GM23248 (cell line): ENCODE data around the gene DNAJC7. TPM values are rescaled to one million over a fixed set of nuclear protein-coding genes. Genes with fewer than 3 reads are reported as not detected.

Source experiments
- DNase-seq: peaks from one replicate; pipeline ENCODE4 v3.0.0-alpha.2; 2015
- H2AFZ ChIP-seq: fragments of 200-600 bp; sonication (generic); 2 replicates; pipeline ENCODE4 v1.6.1; 2016; ENCODE audit warnings: antibody characterized with exemption
- H3F3A ChIP-seq: fragments of 200-600 bp; sonication (generic); 2 replicates; pipeline ENCODE4 v1.6.1; 2016; ENCODE audit warnings: mild to moderate bottlenecking, antibody characterized with exemption, mixed run types; ENCODE audit not compliant: insufficient read depth
- H3K27ac ChIP-seq: fragments of 200-600 bp; sonication (generic); 2 replicates; pipeline ENCODE4 v1.5.1; 2016; ENCODE audit warnings: mild to moderate bottlenecking
- H3K27me3 ChIP-seq: fragments of 200-600 bp; sonication (generic); replicated peaks from 2 replicates; pipeline ENCODE4 v1.6.1; 2016; ENCODE audit warnings: mild to moderate bottlenecking; ENCODE audit not compliant: insufficient read depth
- H3K36me3 ChIP-seq: fragments of 200-600 bp; sonication (generic); 2 replicates; pipeline ENCODE4 v1.6.1; 2016; ENCODE audit warnings: low read depth, mild to moderate bottlenecking
- H3K4me1 ChIP-seq: fragments of 200-600 bp; sonication (generic); 2 replicates; pipeline ENCODE4 v1.6.1; 2016; ENCODE audit warnings: mild to moderate bottlenecking; ENCODE audit not compliant: insufficient read depth
- H3K4me2 ChIP-seq: fragments of 200-600 bp; sonication (generic); one replicate; pipeline ENCODE4 v1.6.1; 2016; ENCODE audit warnings: mild to moderate bottlenecking; ENCODE audit not compliant: unreplicated experiment
- H3K4me3 ChIP-seq: fragments of 200-600 bp; sonication (generic); 2 replicates; pipeline ENCODE4 v1.5.1; 2016; ENCODE audit warnings: mild to moderate bottlenecking
- H3K79me2 ChIP-seq: fragments of 200-600 bp; sonication (generic); 2 replicates; pipeline ENCODE4 v1.6.1; 2016; ENCODE audit warnings: mild to moderate bottlenecking; ENCODE audit not compliant: insufficient read depth
- H3K9ac ChIP-seq: fragments of 200-600 bp; sonication (generic); 2 replicates; pipeline ENCODE4 v1.6.1; 2016; ENCODE audit warnings: mild to moderate bottlenecking
- H3K9me2 ChIP-seq: fragments of 200-600 bp; sonication (generic); 2 replicates; pipeline ENCODE4 v1.6.1; 2016; ENCODE audit warnings: mixed run types, mild to moderate bottlenecking, moderate library complexity; ENCODE audit not compliant: insufficient read depth
- H3K9me3 ChIP-seq: fragments of 200-600 bp; sonication (generic); one replicate; pipeline ENCODE4 v1.6.1; 2017; ENCODE audit warnings: low read depth
- H4K20me1 ChIP-seq: fragments of 200-600 bp; sonication (generic); 2 replicates; pipeline ENCODE4 v1.6.0; 2016; ENCODE audit not compliant: insufficient read depth
- EZH2 ChIP-seq: fragments of 200-600 bp; sonication (generic); IDR thresholded peaks from 2 replicates; pipeline ENCODE4 v1.6.1; 2018; ENCODE audit warnings: antibody characterized with exemption, mild to moderate bottlenecking; ENCODE audit not compliant: insufficient read depth, poor library complexity, severe bottlenecking
- EZH2phosphoT487 ChIP-seq: fragments of 200-600 bp; sonication (generic); IDR thresholded peaks from 2 replicates; pipeline ENCODE4 v1.6.1; 2018; ENCODE audit warnings: antibody characterized with exemption, moderate library complexity, mild to moderate bottlenecking, low read depth; ENCODE audit not compliant: insufficient read depth
- WGBS, 2 experiments: methylation state at CpG; one replicate each; pipeline ENCODE4 v1.1.6; 2015 to 2017; ENCODE audit warnings: low lambda C conversion rate in 2 of 2, low coverage in 1 of 2; ENCODE audit errors: missing lambda C conversion rate in 2 of 2; 5-methylcytosine and 5-hydroxymethylcytosine counted together
- in situ Hi-C: fragments of 300-500 bp; cut with MboI; formaldehyde crosslinking; loops from 2 replicates; pipeline ENCODE4 v1.15.0; 2020
- polyA plus RNA-seq: library from polyadenylated mRNA; unstranded; fragments of >200 nt; fragmentation: Nextera tagmentation; extraction: Ambion mirVana; gene quantifications from 2 replicates; pipeline ENCODE4 v1.2.1, GENCODE V29; 2016
- total RNA-seq: library from RNA; depleted of rRNA; stranded (reverse); fragments of >200 nt; shearing (Covaris generic); gene quantifications from 2 replicates; pipeline ENCODE4 v1.2.3, GENCODE V29; 2014

Gene DNAJC7
- total and polyA plus RNA-seq, 2 experiments from 2014 or later: 61.6 to 73.5 TPM

- 91 to 94% methylated on average over 8 of the region's 8 CpGs for WGBS, 2 experiments
- Histone ChIP-seq H3K9ac (no peak overlapping the region), H2AFZ (no peak overlapping the region), H3K4me1 (no peaks in the 10 kb centered on the region), H3K36me3 (peaks cover 86% of the 10 kb centered on the region), H3K27me3 (no peaks in the 10 kb centered on the region), H3K4me3 (no peak overlapping the region), H3K79me2 (peaks cover 66% of the 10 kb centered on the region), H3F3A (peaks cover 16% of the 10 kb centered on the region), H4K20me1 (no peaks in the 10 kb centered on the region), H3K9me3 (no peaks in the 10 kb centered on the region), H3K4me2 (no peak overlapping the region), H3K27ac (no peak overlapping the region), H3K9me2 (no peaks in the 10 kb centered on the region)
- no peak for DNase-seq
- no peak for TF ChIP-seq EZH2phosphoT487
- no peak for TF ChIP-seq EZH2
- in situ Hi-C loops: no loop called here
Measured at GRCh38 chr17:41985919-41986318, 31.3 kb downstream of the DNAJC7 start.

DNA sequence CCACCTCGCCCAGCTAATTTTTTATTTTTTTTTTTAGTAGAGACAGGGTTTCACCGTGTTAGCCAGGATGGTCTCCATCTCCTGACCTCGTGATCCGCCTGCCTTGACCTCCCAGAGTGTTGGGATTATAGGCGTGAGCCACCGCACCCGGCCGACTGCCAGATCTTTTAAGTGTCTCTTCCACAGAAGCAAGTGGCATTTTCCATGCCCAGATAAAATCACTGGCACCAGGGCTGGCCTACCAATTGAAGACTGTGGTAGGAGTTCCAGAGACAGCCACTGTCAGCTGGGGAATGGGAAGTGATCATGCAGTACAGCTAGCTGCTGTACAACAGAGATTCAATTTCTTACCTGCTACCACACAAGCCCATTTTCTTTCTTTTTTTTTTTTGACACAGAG is 32.8 kb downstream of the DNAJC7 start:
- H3F3A ChIP-seq: peaks cover 19% of the 10 kb centered on the region
- peaks cover 60% of the 10 kb centered on the region for H3K79me2 ChIP-seq
- no peaks in the 10 kb centered on the region for H3K4me1 ChIP-seq
- H3K4me2 ChIP-seq: no peak overlapping the region
- H2AFZ ChIP-seq: no peak overlapping the region
- in situ Hi-C loops: no loop called here
- no peaks in the 10 kb centered on the region for H4K20me1 ChIP-seq
- no peak overlapping the region for H3K4me3 ChIP-seq
- H3K9me3 ChIP-seq: no peaks in the 10 kb centered on the region
- no peak for TF ChIP-seq EZH2phosphoT487
- no peak for TF ChIP-seq EZH2
- no peaks in the 10 kb centered on the region for H3K27me3 ChIP-seq
- 97 to 99% methylated on average over 8 of the region's 8 CpGs for WGBS, 2 experiments
- peaks cover 81% of the 10 kb centered on the region for H3K36me3 ChIP-seq
- no peak overlapping the region for H3K27ac ChIP-seq
- no peak overlapping the region for H3K9ac ChIP-seq
- DNase-seq: no peak
- H3K9me2 ChIP-seq: no peaks in the 10 kb centered on the region

GRCh38 chr17:41982026-41982760 is 35.0 kb downstream of the DNAJC7 start:
- H3K9me2 ChIP-seq: no peaks in the 10 kb centered on the region
- no peak for TF ChIP-seq EZH2phosphoT487
- TF ChIP-seq EZH2: no peak
- H3K79me2 ChIP-seq: peaks cover 61% of the 10 kb centered on the region
- WGBS, 2 experiments: 90 to 93% methylated on average over 14 of the region's 14 CpGs
- in situ Hi-C loops: no loop called here
- DNase-seq: no peak
- H3K9ac ChIP-seq: no peak overlapping the region
- H3K4me2 ChIP-seq: no peak overlapping the region
- H3K27ac ChIP-seq: no peak overlapping the region
- peaks cover 72% of the 10 kb centered on the region for H3K36me3 ChIP-seq
- H2AFZ ChIP-seq: no peak overlapping the region
- no peak overlapping the region for H3K4me3 ChIP-seq
- H3K4me1 ChIP-seq: peaks cover 1% of the 10 kb centered on the region; the same call in 1 of the 2 replicates
- no peaks in the 10 kb centered on the region for H3K9me3 ChIP-seq
- H4K20me1 ChIP-seq: no peaks in the 10 kb centered on the region
- H3F3A ChIP-seq: peaks cover 22% of the 10 kb centered on the region
- no peaks in the 10 kb centered on the region for H3K27me3 ChIP-seq

- H3K27me3 ChIP-seq: no peaks in the 10 kb centered on the region
- no peak overlapping the region for H3K9ac ChIP-seq
- peaks cover 55% of the 10 kb centered on the region for H3K79me2 ChIP-seq
- H3K9me2 ChIP-seq: no peaks in the 10 kb centered on the region
- H3K4me1 ChIP-seq: peaks cover 21% of the 10 kb centered on the region
- H3F3A ChIP-seq: peaks cover 38% of the 10 kb centered on the region
- no peak for DNase-seq
- H3K4me2 ChIP-seq: no peak overlapping the region
- no peak for TF ChIP-seq EZH2
- TF ChIP-seq EZH2phosphoT487: no peak
- H3K36me3 ChIP-seq: peaks cover 48% of the 10 kb centered on the region
- in situ Hi-C loops: no loop called here
- 76 to 77% methylated on average over 4 of the region's 4 CpGs for WGBS, 2 experiments
- no peaks in the 10 kb centered on the region for H3K9me3 ChIP-seq
- H3K27ac ChIP-seq: no peak overlapping the region
- no peaks in the 10 kb centered on the region for H4K20me1 ChIP-seq
- H3K4me3 ChIP-seq: no peak overlapping the region
- H2AFZ ChIP-seq: no peak overlapping the region
Measured at GRCh38 chr17:41977991-41978390, 39.2 kb downstream of the DNAJC7 start.
